ENCODE data around the gene LGALS4.
"Not testable (repeated sequence)": the region's sequence is repeated elsewhere in the genome, so short reads cannot be mapped to it uniquely, and the experiment has no call there.

Gene LGALS4

GRCh38 chr19:38842439-38843174, 29.9 kb upstream of the LGALS4 start:
- DNase-seq (ENCODE audit: low spot score): peak; percentile 34

- DNase-seq (ENCODE audit: low spot score): no peak
Measured at GRCh38 chr19:38841787-38842438, 29.2 kb upstream of the LGALS4 start.

- no peak for DNase-seq (ENCODE audit: low spot score)
Measured at GRCh38 chr19:38841180-38841766, 28.5 kb upstream of the LGALS4 start.

- no peak for DNase-seq (ENCODE audit: low spot score)
Measured at GRCh38 chr19:38840583-38840968, 27.8 kb upstream of the LGALS4 start.

GRCh38 chr19:38839816-38840582, 27.3 kb upstream of the LGALS4 start:
- peak; percentile 57 for DNase-seq (ENCODE audit: low spot score)

GRCh38 chr19:38838986-38839761, 26.4 kb upstream of the LGALS4 start:
- no peak for DNase-seq (ENCODE audit: low spot score)

- no peak for DNase-seq (ENCODE audit: low spot score)
Measured at GRCh38 chr19:38838208-38838985, 25.7 kb upstream of the LGALS4 start.

- no peak for DNase-seq (ENCODE audit: low spot score)
Measured at GRCh38 chr19:38837656-38838121, 24.9 kb upstream of the LGALS4 start.

GRCh38 chr19:38836983-38837626, 24.4 kb upstream of the LGALS4 start:
- no peak for DNase-seq (ENCODE audit: low spot score)

- no peak for DNase-seq (ENCODE audit: low spot score)
Measured at GRCh38 chr19:38836159-38836982, 23.6 kb upstream of the LGALS4 start.

- DNase-seq (ENCODE audit: low spot score): no peak
Measured at GRCh38 chr19:38834590-38834989, 21.8 kb upstream of the LGALS4 start.

- DNase-seq (ENCODE audit: low spot score): no peak
Measured at GRCh38 chr19:38834104-38834490, 21.4 kb upstream of the LGALS4 start.

GRCh38 chr19:38833092-38833425, 20.3 kb upstream of the LGALS4 start:
- DNase-seq (ENCODE audit: low spot score): no peak

GRCh38 chr19:38831142-38831605, 18.4 kb upstream of the LGALS4 start:
- DNase-seq (ENCODE audit: low spot score): peak; percentile 46

GRCh38 chr19:38830039-38830733, 17.4 kb upstream of the LGALS4 start:
- DNase-seq (ENCODE audit: low spot score): no peak

- not testable (repeated sequence) for DNase-seq (ENCODE audit: low spot score)
Measured at GRCh38 chr19:38829203-38829602, 16.5 kb upstream of the LGALS4 start.

GRCh38 chr19:38826856-38827551, 14.3 kb upstream of the LGALS4 start:
- no peak for DNase-seq (ENCODE audit: low spot score)

GRCh38 chr19:38825936-38826335, 13.2 kb upstream of the LGALS4 start:
- not testable (repeated sequence) for DNase-seq (ENCODE audit: low spot score)
